GM12865 (cell line): ENCODE measurements around the gene SLC25A21.

Source experiments
- DNase-seq: peaks from one replicate; pipeline ENCODE4 v3.0.0; 2010; ENCODE audit warnings: low read depth
- H3K4me3 ChIP-seq: 2 replicates; pipeline ENCODE4 v1.5.1; 2011; ENCODE audit warnings: mild to moderate bottlenecking, low read depth, low read length, control low read depth
- TF ChIP-seq, protein P1 (sequence below): IDR thresholded peaks from 2 replicates; pipeline ENCODE4 v1.5.1; 2011; ENCODE audit warnings: low read length, control low read depth, low read depth, inconsistent platforms; ENCODE audit not compliant: insufficient read depth; ENCODE audit errors: missing control alignments

SLC25A21 gene

DNA sequence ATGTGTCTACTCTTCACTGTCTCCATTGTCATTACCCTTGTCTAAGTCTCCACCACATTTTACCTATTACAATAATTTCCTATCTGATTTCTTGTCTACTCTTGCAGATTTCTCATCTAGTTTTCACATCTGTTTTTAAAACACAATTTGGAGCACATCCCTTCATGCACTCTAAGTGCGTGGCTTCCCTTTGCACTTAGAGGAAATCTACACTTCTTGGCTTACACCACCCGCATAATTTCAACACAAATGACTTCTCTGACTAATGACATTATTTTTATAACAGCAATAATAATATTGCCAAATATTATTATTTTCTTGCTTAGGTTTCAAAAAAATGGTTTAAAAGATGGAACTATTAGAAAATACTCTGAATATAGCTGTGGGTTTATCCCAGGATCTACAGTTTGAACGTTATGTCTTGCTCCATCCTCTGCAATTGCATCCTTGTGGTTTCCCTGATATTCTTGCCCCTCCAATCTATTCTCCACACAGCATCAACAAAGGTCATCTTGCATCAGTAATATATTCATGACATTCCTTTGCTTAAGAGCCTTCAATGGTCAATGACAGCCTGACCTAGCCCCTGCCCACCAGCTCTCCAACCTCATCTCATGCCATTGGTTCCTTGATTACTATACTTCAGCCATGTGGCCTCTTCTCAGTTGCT, 153.7 kb downstream of the SLC25A21 start:
- TF ChIP-seq, protein P1, sequence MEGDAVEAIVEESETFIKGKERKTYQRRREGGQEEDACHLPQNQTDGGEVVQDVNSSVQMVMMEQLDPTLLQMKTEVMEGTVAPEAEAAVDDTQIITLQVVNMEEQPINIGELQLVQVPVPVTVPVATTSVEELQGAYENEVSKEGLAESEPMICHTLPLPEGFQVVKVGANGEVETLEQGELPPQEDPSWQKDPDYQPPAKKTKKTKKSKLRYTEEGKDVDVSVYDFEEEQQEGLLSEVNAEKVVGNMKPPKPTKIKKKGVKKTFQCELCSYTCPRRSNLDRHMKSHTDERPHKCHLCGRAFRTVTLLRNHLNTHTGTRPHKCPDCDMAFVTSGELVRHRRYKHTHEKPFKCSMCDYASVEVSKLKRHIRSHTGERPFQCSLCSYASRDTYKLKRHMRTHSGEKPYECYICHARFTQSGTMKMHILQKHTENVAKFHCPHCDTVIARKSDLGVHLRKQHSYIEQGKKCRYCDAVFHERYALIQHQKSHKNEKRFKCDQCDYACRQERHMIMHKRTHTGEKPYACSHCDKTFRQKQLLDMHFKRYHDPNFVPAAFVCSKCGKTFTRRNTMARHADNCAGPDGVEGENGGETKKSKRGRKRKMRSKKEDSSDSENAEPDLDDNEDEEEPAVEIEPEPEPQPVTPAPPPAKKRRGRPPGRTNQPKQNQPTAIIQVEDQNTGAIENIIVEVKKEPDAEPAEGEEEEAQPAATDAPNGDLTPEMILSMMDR = no peak
- DNase-seq = no peak
- no peak overlapping the region for H3K4me3 ChIP-seq

DNA sequence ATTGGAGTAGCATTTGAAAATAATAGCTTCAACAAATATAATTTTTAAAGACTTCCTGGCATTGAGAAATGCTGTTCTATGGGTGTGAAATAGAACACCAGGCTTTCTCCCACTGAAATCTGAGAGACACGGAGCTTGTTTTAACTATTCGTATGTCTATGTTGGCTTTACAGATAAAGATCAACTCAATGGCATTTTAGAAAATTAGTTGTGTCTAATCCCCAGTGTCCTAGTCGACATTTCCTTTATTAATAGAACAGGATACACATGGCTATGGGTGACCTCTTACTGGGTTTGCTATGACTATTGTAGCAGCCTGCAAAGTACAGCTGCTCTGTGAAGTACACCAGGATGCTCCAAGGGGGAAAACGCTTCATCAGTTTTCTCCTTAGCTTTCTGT, 159.3 kb downstream of the SLC25A21 start:
- no peak for DNase-seq

DNA sequence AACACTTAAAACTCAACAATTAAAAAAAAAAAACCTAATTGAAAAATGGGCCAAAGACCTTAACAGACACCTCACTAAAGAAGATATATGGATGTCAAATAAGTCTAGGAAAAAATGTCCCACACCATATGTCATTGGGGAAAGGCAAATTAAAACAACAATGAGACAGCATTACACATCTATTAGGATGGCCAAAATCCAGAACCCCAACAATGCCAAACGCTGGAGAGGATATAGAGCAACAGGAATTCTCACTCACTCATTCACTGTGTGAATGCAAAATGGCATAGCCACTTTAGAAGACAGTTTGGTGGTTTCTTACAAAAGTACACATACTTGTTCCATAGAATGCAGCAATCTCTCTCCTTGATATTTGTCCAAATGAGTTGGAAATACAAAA, 173.7 kb downstream of the SLC25A21 start:
- TF ChIP-seq, protein P1 = no peak
- H3K4me3 ChIP-seq = no peak overlapping the region
- DNase-seq = no peak

More for the DNA sequence above, 159.3 kb downstream of the SLC25A21 start:
- TF ChIP-seq, protein P1 = no peak
- H3K4me3 ChIP-seq = no peak overlapping the region

DNA sequence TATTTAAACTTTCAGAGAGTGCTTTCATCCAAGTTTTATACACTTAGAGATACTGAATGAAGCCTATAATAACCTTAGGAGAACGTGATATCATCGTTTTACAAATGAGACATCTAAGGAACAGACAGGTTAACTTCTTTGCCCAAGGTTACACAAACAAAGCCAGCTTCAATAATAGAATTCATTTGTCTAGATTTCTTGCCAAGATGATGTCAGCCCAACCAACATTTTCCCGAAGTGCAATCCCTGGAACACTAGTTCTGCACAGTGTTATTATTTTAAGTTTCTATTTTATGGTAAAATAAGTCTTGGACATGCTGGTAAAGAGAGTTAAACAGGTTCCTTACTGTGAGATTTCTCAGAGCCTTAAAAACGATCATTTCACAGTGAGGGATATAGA, 174.6 kb downstream of the SLC25A21 start:
- H3K4me3 ChIP-seq = no peak overlapping the region
- TF ChIP-seq, protein P1 = no peak
- DNase-seq = no peak

DNA sequence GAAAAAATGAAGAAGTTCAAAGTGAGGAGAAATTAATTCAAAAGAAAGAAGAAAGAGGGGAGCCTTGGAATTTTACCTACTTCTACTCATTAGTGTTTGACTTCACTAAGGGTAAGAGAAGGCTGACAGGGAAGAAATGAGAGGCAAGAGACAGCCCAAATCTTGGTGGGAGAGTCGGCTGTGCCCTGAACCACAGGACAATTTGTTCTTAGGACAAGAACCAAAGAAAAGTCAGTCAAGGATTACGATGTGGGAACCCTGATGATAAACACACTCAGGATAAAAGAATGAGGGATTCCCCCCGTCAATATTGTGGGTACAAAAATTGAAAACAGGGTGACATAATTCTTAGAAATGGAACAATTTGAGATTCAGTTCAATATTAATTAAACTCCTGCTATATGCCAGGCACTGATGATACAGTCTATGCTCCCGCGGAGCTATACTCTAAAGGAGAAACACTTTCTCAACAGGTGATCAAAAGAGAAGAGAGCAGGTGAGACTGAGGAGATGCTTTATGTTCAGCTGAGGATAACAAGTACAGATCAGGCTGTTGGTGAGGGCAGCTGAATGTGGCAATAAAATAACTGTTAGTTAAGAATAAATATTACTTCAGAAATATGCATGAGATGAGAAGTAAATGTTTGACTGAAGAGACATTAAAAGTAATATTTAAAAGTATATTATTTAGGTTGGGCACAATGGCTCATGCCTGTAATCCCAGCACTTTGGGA, 175.4 kb downstream of the SLC25A21 start:
- H3K4me3 ChIP-seq = no peak overlapping the region
- TF ChIP-seq, protein P1 = no peak
- no peak for DNase-seq

DNA sequence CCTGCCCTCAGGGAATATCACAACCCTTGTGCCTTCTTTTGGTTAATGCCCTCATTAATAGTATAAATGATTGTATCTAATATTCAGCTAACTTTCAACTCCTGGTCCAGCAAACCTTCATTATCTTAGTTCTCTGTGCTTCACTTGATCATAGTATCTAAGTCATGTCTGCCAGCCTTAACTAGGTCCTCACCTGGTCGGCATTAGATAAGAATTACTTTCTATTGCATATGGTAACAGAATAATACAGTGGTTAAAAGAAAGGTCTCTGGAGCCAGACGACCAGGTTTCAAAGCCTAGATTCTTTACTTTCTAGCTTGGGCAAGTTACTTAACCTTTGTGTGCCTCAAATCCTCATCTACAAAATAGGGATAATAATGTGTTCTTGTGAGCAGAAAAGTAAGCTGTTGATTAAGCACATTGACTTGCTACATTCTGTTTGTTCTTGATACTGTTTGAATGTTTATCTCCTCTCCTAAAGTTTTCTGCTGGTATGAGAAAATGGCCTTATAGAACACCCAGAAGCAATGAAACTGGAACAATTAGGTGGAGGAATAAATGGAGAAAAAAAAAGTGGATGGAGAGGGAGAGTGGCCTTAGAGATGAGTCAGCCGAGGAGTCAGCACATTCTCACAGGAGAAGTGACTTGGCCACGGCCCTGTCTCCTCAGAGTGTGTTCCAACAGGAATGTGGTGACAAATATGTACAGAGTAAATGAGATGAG, 176.1 kb downstream of the SLC25A21 start:
- DNase-seq = no peak
- TF ChIP-seq, protein P1 = no peak

More for the DNA sequence above, 176.1 kb downstream of the SLC25A21 start:
- no peak overlapping the region for H3K4me3 ChIP-seq
